Mesothelial cell of epicardium (in vitro differentiated cells): ENCODE results near the gene PPP2R2B. TPM values are rescaled to one million over a fixed set of nuclear protein-coding genes. Genes with fewer than 3 reads are reported as not detected.

Experiments used
- DNase-seq, 2 experiments: peaks; one replicate each; pipeline ENCODE4 v3.0.0; 2021; ENCODE audit warnings: low spot score in 2 of 2; ENCODE audit not compliant: unreplicated experiment in 2 of 2
- H3K27ac Mint-ChIP-seq: 2 replicates; pipeline ENCODE4 v1.8.0; 2021; ENCODE audit warnings: mixed read lengths
- H3K27me3 Mint-ChIP-seq: 2 replicates; pipeline ENCODE4 v1.8.0; 2021; ENCODE audit warnings: low read depth, mixed read lengths
- H3K36me3 Mint-ChIP-seq: 2 replicates; pipeline ENCODE4 v1.8.0; 2021; ENCODE audit warnings: mixed read lengths
- H3K4me1 Mint-ChIP-seq: 2 replicates; pipeline ENCODE4 v1.8.0; 2021; ENCODE audit warnings: mixed read lengths
- H3K4me3 Mint-ChIP-seq: 2 replicates; pipeline ENCODE4 v1.8.0; 2021; ENCODE audit warnings: mild to moderate bottlenecking, moderate library complexity, mixed read lengths
- H3K9me3 Mint-ChIP-seq: 2 replicates; pipeline ENCODE4 v1.8.0; 2021; ENCODE audit warnings: mixed read lengths
- CTCF ChIP-seq: fragments of 200-600 bp; sonication (generic); IDR thresholded peaks from one replicate; pipeline ENCODE4 v1.5.0; 2021; ENCODE audit warnings: antibody characterized with exemption; ENCODE audit not compliant: unreplicated experiment
- total RNA-seq: library from RNA; stranded (reverse); gene quantifications from 3 replicates; pipeline ENCODE4 v1.2.1, GENCODE V29; 2021

PPP2R2B gene
- total RNA-seq, 1 donor from 2014 or later: 18.2 TPM

- peaks cover 4% of the 10 kb centered on the region for H3K4me1 Mint-ChIP-seq
- TF ChIP-seq CTCF: no peak
- no peak overlapping the region for H3K4me3 Mint-ChIP-seq
- no peaks in the 10 kb centered on the region for H3K36me3 Mint-ChIP-seq
- H3K9me3 Mint-ChIP-seq: no peaks in the 10 kb centered on the region
- no peaks in the 10 kb centered on the region for H3K27me3 Mint-ChIP-seq
- DNase-seq: no peak
- H3K27ac Mint-ChIP-seq: no peak overlapping the region
Observed at GRCh38 chr5:146540414-146540813, 338.1 kb downstream of the PPP2R2B start.

- H3K4me3 Mint-ChIP-seq: no peak overlapping the region
- DNase-seq: no peak
- no peak overlapping the region for H3K27ac Mint-ChIP-seq
- no peaks in the 10 kb centered on the region for H3K9me3 Mint-ChIP-seq
- H3K36me3 Mint-ChIP-seq: no peaks in the 10 kb centered on the region
- no peak for TF ChIP-seq CTCF
- H3K4me1 Mint-ChIP-seq: peaks cover 4% of the 10 kb centered on the region
- no peaks in the 10 kb centered on the region for H3K27me3 Mint-ChIP-seq
Observed at GRCh38 chr5:146539973-146540372, 338.6 kb downstream of the PPP2R2B start.

- Mint-ChIP-seq H3K27me3 (no peaks in the 10 kb centered on the region), H3K4me1 (peaks cover 5% of the 10 kb centered on the region), H3K9me3 (no peaks in the 10 kb centered on the region), H3K4me3 (no peak overlapping the region), H3K27ac (no peak overlapping the region), H3K36me3 (no peaks in the 10 kb centered on the region)
- no peak for DNase-seq
- TF ChIP-seq CTCF: no peak
Observed at GRCh38 chr5:146538432-146538831, 340.1 kb downstream of the PPP2R2B start.

GRCh38 chr5:146533882-146534281 lies 344.7 kb downstream of the PPP2R2B start:
- no peak for TF ChIP-seq CTCF
- Mint-ChIP-seq H3K27me3 (no peaks in the 10 kb centered on the region), H3K4me1 (peaks cover 3% of the 10 kb centered on the region), H3K27ac (no peak overlapping the region), H3K9me3 (no peaks in the 10 kb centered on the region), H3K4me3 (no peak overlapping the region), H3K36me3 (no peaks in the 10 kb centered on the region)
- no peak for DNase-seq

GRCh38 chr5:146533260-146533857 lies 345.2 kb downstream of the PPP2R2B start:
- no peaks in the 10 kb centered on the region for H3K9me3 Mint-ChIP-seq
- peaks cover 3% of the 10 kb centered on the region for H3K4me1 Mint-ChIP-seq
- H3K27ac Mint-ChIP-seq: no peak overlapping the region
- TF ChIP-seq CTCF: peak; percentile 84
- H3K27me3 Mint-ChIP-seq: peaks cover under 1% of the 10 kb centered on the region
- H3K4me3 Mint-ChIP-seq: no peak overlapping the region
- H3K36me3 Mint-ChIP-seq: no peaks in the 10 kb centered on the region
- DNase-seq: peak; percentile 54 to 78
